Stimulated activated CD4-positive, alpha-beta T cell treated with anti-CD3 and anti-CD28 coated beads, Interleukin-12 subunit alpha, Interleukin-12 subunit beta, amount 100 ng/mL, for 48 hours (primary cell): Measurements from ENCODE around the gene PPFIA1.

Source experiments
- DNase-seq, 3 donors: peaks; one replicate each; pipeline ENCODE4 v3.0.0-alpha.2; 2020; ENCODE audit warnings: low read depth in 2 of 3, low spot score in 1 of 3

The PPFIA1 gene

GRCh38 chr11:70270104-70270876 is at the start of gene PPFIA1:
Gene PPFIA1 (plus strand): TSS chr11:70270690. CDS start chr11:70272173, 1,483 bp downstream.
- peak; percentile 85 to 92 (median 88) for DNase-seq

DNA sequence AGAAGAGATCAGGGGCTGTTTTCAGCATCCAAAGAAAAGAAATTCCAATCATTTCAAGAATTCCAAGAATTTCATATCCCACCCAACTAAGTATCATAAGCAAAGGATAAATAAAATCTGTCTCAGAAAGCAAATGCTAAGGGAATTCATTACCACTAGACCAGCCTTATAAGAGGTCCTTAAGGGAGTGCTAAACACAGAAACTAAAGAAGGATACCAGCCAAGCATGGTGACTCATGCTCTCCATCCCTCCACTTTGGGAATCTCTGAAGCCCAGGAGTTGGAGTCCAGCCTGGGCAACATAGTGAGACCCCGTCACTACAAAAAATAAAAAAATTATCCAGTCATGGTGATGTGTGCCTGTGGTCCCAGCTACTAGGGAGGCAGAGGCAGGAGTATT is 49.6 kb upstream of the PPFIA1 start:
- no peak for DNase-seq

GRCh38 chr11:70225681-70226177 is 44.8 kb upstream of the PPFIA1 start:
- no peak for DNase-seq

DNA sequence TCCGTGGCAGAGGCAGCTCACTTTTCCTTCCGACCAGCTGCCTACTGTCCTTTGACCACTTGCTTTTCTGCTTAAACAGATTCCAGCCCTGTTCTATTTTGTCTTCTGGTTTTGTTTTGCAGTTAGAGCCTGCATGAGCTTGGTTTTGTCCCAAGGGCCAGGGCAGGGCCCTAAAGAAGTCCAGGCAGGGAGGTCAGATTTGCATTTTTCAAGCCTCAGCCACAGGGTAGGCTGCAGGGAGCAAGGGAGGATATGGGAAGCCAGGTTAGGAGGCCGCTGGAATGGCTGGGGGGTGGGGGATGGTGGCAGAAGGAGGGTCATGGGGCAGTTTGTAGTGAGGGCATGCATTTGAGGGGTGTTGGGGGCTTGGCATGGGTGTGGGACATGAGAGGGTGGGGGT is 44.3 kb upstream of the PPFIA1 start:
- no peak for DNase-seq

DNA sequence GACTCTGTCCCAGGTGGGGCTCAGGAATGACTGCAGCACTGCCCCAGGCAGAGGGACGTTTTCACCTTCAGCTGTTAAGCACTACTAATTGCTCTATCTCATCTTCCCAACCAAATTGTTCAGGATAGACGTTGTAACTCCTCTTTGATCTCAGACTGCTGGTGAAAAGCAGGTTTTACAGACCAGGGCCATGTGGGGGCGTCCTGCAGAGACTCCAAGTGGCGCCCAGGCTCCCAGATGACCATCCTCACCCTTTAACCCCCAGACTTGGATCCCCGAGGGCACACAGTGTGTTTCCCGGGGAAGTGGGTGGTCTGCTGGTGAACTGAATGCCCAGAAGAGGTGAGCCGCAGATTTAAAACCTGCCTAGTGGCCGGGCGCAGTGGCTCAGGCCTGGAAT is 43.5 kb upstream of the PPFIA1 start:
- no peak for DNase-seq

DNA sequence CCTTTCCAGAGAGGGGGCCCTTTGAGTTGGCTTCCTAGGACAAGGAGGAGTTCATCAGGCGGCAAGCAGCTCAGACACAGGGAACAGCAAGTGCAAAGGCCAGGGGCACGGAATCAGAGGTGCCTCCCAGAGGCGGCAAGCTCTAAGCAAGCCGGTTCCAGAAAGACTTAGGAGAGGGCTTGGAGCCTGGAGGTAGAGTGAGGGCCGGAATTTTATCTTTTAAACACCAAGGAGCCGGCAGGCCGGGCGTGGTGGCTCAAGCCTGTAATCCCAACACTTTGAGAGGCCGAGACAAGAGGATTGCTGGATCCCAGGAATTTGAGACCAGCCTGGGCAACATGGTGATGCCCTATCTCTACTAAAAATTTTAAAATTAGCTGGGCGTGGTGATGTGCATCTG is 40.8 kb upstream of the PPFIA1 start:
- no peak for DNase-seq

- DNase-seq = no peak
These were observed 40.2 kb upstream of the PPFIA1 start for GRCh38 chr11:70230151-70230839.

DNA sequence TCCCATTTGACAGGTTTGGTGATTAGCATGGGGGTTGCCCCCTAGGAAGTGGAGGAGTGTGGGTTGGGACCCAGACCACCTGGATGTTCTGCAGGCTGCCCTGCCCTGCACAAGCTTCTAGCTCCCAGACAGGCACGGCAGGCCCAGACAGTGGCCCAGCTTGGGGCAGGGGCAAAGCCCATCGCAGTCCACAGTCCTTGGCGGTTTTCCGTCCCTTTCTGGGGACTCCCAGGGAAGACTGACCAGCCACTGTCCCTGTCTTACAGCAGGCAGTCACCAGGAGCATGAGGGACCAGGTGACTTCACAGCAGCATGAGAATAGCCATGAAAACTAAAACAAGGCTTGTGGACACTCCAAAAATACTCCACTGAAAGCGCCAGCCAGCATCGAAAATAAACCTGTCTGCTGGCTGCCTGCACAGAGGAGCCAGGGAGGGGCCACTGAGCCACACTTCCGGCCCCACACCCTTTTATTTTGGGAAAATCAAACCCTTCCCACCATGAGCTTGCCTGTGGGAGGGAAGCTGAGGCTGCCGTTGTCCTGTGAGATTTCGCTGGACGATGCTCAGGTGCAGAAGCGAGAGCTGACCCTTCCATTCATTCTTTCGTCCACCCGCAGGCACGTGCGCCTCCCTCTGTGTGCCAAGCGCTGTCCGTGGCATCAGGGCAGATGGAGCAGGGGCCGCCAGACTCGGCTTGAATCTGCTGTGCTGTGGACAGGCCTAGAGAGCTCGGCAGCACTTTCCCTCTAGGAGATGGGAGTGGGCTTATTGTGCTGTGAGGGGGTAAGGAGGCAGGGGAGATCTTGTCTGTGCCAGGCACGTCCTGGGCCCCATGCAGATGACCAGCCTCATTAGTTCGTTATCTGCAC is 39.4 kb upstream of the PPFIA1 start:
- DNase-seq = no peak

DNA sequence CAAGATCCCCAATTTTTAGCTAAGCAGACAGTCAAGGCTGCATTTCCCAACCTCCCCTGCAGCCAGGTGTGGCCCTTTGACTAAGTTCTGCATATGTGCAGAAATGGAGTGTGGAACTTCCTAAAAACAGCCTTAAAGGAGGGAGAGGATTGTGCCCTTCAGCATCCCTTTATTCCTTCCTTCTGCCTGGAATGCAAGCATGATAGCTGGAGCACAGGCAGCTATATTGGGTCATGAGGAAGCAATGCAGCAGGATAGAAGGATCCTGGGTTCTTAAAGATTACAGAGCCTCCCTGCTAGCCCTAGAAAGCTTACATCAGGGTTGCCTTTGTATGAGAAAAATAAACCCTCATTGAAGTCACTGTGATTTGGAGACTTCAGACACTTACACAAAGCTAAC is 37.5 kb upstream of the PPFIA1 start:
- no peak for DNase-seq

DNA sequence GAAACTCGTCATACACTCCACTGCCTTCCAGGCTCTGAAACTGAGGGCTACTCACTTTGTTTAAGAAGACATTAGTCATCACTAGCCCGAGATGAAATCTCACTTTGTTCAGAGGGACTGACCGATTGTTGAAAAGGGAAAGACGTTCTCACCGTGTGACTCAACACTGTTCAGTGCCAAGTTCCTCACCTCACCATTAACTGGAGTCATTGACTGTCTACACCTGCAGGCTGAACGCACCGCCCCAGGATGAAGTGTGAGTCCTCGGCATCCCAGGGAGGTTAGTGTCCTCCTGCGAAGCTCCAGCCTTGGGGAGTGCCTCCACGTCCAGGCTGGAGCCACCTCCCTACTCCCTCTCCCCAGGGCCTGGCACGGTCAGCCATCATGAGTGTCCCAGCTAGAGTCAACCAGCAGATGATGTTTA is 37.0 kb upstream of the PPFIA1 start:
- no peak for DNase-seq

DNA sequence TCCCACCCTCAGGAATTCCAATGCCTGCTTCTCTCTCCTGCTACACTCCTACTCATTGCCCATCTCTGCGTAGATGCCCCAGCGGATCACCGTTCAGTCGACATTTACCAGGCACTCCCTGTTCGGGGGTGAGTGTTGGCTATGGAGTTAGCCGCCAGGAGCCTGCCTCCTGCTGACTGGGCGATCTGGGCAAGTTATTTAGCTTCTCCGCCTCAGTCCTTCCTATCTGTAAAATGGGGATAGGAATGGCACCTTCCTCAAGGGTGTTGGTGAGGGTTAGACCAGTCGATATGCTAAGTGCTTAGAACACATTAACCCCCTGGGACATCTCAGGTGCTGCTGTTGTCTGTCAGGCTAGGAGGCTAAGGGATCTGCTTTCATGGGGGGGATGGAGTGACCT is 36.5 kb upstream of the PPFIA1 start:
- no peak for DNase-seq

DNA sequence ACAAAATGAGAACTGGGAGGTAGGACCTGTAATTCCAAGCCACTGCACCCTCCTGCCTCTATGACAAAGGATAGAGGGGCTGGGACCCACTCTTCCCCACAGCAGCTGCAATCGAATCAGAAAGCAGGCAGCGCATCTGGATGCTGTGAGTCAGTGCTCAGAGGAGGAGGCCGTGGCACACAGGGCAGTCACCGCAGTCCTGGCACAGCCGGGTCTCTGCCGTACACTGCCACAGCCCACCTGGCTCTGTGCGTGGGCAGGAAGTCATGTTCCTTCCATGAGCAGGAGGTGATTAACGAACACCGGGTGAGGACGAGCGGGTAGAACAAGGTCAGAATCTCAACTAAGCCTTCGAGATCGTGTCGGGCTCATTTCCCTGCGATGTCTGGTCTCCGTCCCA is 30.2 kb upstream of the PPFIA1 start:
- no peak for DNase-seq

DNA sequence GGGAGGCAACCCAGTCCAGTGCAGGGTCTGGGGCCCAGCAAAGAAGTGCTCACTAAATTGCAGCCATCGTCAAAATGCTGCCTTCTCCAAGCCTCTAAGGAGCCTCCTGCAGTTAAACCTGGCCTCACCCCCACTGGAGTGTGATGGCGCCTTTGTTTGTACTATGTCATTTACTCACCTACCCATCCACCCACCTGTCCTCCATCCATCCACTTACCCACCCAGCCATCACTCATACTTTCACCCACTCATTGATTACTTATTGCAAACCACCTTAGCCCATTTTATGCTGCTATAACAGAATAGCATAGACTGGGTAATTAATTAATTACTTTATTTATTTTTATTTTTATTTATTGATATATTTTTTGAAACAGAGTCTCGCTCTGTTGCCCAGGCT is 28.8 kb upstream of the PPFIA1 start:
- DNase-seq = no peak

DNA sequence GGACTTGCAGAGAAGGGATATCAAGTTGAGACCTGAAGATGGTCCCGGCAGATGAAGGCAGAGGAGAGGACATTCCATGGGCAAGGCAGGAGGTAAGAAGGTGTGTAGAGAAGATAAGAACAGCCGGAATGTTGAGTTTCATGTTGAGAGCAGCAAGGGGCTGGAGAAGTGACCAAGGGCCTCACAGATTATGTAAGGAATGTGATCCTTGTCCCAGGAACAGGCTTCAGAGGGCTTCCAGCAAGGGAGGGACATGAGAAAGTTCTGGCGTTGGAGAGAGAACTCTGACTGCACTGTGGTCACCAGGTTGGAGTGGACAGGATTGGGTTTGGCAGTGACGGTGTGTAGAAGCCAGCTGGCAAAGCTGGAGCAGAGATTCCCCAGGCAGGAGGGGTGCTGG is 27.6 kb upstream of the PPFIA1 start:
- no peak for DNase-seq

DNA sequence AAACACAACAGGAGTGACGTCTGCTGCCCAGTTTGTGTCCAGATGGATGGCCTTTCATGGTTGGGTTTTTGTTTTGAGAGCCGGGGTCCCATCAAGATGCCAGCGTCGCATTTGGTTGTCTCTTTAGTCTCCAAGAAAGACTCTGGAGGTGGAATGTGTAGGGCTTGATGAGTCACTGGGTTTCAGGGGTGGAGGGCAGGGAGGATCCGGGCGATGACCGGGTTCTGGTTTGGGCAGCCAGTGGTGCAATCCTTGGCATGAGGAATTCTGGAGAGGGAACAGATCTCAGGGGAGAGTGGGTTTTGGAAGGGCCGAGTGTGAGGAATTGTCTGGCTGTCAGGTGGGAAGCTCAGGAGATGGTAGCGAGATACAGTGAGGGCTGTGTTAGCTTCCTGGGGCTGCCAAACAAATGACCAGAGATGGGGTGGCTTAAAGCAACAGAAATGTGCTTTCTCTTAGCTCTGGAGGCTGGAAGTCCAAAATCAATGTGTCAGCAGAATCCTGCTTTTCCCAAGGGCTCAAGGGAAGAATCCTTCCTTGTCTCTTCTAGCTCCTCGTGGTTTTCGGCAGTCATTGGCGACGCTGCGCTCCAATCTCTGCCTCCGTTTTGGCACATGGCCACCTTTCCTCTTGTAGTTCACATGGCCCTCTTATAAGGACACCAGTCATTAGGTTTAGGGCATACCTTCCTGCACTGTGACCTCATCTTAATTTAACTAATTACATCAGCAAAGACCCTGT is 26.4 kb upstream of the PPFIA1 start:
- DNase-seq = no peak

GRCh38 chr11:70244698-70245097 is 25.8 kb upstream of the PPFIA1 start:
- no peak for DNase-seq

DNA sequence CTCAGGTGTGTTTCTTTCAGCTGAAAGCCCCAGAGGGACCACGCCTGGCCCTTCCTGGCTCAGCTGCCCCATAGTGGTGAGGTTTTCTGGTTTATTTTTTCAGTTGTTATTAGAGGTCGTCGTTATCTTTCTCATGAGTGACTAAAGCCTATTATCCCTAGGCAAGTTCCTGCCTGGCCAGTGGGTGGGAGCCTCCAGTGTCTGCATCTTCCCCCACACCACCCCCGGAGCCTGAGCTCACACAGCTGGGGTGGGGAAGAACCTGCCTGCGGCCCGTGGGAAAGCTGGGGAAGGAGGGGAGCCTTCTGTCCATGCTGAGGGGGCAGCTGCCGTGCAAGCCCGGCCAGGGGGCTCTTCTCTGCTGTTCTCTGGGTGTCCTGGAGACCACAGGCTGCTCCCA is 24.3 kb upstream of the PPFIA1 start:
- no peak for DNase-seq

DNA sequence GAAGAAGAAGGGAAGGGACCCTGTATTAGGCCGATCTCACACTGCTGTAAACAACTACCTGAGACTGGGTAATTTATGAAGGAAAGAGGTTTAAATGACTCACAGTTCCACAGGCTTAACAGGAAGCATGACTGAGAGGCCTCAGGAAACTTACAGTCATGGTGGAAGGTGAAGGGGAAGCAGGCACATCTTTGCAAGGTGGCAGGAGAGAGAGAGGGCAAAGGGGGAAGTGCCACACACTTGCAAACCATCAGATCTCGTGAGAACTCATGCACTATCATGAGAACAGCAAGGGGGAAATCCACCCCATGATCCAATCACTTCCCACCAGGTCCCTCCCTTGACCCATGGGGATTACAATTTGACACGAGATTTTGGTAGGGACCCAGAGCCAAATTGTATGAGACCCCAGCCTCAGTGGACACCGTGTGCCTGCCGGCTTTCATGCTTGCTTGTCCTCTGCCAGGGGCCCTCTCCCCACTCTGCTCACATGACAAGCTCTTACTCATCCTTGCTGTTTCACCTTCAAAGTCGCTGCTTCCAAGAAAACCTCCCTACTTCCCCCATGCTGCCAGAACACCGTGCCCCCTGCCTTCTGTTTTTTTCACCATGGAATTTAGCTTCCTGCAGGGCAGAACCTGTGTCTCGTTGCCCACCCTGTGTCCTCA is 23.3 kb upstream of the PPFIA1 start:
- DNase-seq = no peak

DNA sequence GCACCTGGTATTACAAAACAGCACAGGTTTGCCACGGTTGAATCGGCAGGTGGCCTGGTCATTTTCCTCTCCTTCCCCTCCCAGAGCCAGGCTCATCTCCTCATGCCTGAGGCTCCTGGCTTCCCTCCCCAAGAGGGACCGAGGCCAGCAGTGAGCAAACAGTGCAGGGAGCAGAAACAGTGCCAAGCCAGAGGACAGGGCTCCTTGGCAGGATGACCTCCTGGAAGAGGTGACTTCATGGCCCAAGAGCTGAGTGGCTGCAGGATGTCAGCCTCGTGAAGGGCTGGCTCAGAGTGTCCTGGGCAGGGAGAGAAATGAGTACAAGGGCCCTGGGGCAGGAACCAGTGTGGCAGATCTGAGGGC is 22.8 kb upstream of the PPFIA1 start:
- DNase-seq = no peak

DNA sequence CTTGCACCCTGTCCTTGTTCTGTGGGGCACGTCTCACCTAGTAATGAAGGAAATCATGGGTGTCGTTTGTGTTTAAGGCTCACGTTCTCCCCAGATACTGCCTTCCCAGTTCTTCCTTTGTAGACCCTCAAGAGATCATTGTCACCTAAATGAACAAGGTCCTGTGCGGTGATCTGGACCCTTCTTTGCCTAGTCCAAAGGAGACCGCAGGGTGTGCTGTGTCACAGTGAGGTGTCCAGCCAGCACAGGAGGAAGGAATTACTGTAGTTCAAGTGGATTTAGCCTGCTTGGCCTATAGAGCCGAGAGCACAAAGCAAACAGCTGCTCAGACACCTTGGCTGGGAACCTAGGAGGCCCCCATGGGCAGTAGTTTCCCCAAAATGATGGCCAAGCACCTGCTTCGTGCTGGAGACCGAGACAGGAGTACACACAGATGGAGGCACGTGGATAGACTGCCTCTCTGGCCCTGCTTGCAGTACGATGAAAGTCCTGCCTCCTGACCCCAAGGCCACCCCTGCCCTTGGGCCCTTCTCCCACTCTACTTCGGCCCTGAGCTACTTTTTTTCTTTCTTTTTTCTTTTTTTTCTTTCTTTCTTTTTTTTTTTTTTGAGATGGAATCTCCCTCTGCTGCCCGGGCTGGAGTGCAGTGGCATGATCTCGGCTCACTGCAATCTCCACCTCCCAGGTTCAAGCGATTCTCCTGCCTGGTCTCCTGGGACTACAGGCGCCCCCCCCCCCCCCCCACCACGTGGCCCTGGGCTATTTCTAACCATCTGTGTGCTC is 19.4 kb upstream of the PPFIA1 start:
- DNase-seq = no peak
